NCI-H1105 treated with DMSO at 0.1 percent for 48 hours (cell line): ENCODE results near the gene SCN7A.

Experiments used
- DNase-seq: peaks from one replicate; lab custom pipeline; 2025; lab: John Stamatoyannopoulos, UW

SCN7A gene

GRCh38 chr2:166404831-166405568, 89.0 kb downstream of the SCN7A start:
- DNase-seq: peak; percentile 51

- DNase-seq: no peak
Observed at GRCh38 chr2:166394245-166394644, 99.8 kb downstream of the SCN7A start.

- DNase-seq: no peak
Observed at GRCh38 chr2:166393008-166393407, 101.0 kb downstream of the SCN7A start.

GRCh38 chr2:166388481-166389070, 105.5 kb downstream of the SCN7A start:
- DNase-seq: no peak

GRCh38 chr2:166385313-166385712, 108.7 kb downstream of the SCN7A start:
- no peak for DNase-seq

GRCh38 chr2:166384774-166385173, 109.3 kb downstream of the SCN7A start:
- DNase-seq: peak; percentile 8

GRCh38 chr2:166382448-166382847, 111.6 kb downstream of the SCN7A start:
- no peak for DNase-seq

- no peak for DNase-seq
Observed at GRCh38 chr2:166380615-166381014, 113.4 kb downstream of the SCN7A start.

GRCh38 chr2:166376873-166377272, 117.2 kb downstream of the SCN7A start:
- DNase-seq: no peak

- DNase-seq: no peak
Observed at GRCh38 chr2:166376488-166376828, 117.6 kb downstream of the SCN7A start.

- DNase-seq: peak; percentile 92
Observed at GRCh38 chr2:166375736-166376487, 118.1 kb downstream of the SCN7A start, which contains the start of gene SCN9A. Gene SCN9A, minus strand, starts transcription at chr2:166375944. Its CDS starts 64,188 bp downstream, at chr2:166311756.

- no peak for DNase-seq
Observed at GRCh38 chr2:166375195-166375735, 118.8 kb downstream of the SCN7A start.

- DNase-seq: peak; percentile 77
Observed at GRCh38 chr2:166373951-166374350, 120.1 kb downstream of the SCN7A start.

- no peak for DNase-seq
Observed at GRCh38 chr2:166373539-166373938, 120.5 kb downstream of the SCN7A start.

GRCh38 chr2:166373105-166373504, 120.9 kb downstream of the SCN7A start:
- peak; percentile 71 for DNase-seq

GRCh38 chr2:166372046-166372445, 122.0 kb downstream of the SCN7A start:
- no peak for DNase-seq

GRCh38 chr2:166365803-166366420, 128.1 kb downstream of the SCN7A start:
- no peak for DNase-seq

- DNase-seq: no peak
Observed at GRCh38 chr2:166365239-166365638, 128.8 kb downstream of the SCN7A start.

GRCh38 chr2:166364476-166365161, 129.4 kb downstream of the SCN7A start:
- DNase-seq: no peak

- DNase-seq: peak; percentile 37
Observed at GRCh38 chr2:166361351-166362153, 132.5 kb downstream of the SCN7A start.

- DNase-seq: no peak
Observed at GRCh38 chr2:166360906-166361305, 133.1 kb downstream of the SCN7A start.
